AML-193 (cell line): Measurements from ENCODE around the gene CLIC3.

Source experiments
- DNase-seq, 2 experiments: peaks; one replicate each; lab custom pipeline; 2025; lab: John Stamatoyannopoulos, UW

The CLIC3 gene

GRCh38 chr9:137000177-137000930, 4.0 kb upstream of the CLIC3 start:
- DNase-seq, result peak; percentile 91 to 92

DNA sequence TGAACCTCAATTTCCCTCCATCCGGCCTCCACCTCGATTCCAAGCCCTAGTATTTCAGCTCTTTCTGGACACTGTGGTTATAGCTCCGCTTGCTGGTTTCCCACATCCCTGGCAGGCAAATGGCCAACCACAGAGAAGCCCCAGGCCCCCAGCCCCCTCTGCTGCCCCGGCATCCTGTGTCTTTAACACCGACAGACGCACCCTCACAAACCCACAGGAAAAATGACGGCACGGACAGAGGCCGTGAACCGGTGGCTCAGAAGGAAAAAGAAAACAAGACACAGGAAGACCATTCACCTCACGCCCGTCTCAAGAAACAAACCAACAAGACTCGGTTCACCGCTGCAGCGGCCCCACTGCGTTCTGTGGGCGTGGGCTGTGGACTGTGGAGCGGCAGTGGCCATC, 1.5 kb upstream of the CLIC3 start:
- no peak for DNase-seq

- DNase-seq, result no peak
These were observed 1.0 kb upstream of the CLIC3 start for GRCh38 chr9:136997371-136997770.

- DNase-seq, result no peak
These were observed 526 bp downstream of the CLIC3 start for GRCh38 chr9:136995772-136996311.

DNA sequence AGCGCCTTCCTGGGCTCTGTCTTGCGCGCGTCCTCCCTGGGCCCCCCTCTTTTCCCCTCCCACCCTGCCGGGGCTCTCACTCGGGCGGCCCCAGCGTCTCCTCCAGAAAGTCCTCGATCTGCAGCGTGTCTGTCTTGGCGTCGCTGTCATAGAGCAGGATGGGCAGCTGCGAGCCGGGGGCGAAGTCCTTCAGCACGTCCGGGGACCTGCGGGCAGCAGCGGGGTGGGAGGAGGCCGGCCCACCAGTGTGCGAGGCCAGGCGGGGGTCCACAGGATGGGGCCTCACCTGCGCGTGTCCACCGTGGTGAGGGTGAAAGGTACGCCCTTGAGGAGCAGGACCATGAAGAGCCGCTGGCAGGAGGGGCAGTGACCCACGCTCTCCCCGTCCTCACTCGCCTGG, 1.0 kb downstream of the CLIC3 start:
- DNase-seq, result no peak

- no peak for DNase-seq
These were observed 1.5 kb downstream of the CLIC3 start for GRCh38 chr9:136994888-136995230.

DNA sequence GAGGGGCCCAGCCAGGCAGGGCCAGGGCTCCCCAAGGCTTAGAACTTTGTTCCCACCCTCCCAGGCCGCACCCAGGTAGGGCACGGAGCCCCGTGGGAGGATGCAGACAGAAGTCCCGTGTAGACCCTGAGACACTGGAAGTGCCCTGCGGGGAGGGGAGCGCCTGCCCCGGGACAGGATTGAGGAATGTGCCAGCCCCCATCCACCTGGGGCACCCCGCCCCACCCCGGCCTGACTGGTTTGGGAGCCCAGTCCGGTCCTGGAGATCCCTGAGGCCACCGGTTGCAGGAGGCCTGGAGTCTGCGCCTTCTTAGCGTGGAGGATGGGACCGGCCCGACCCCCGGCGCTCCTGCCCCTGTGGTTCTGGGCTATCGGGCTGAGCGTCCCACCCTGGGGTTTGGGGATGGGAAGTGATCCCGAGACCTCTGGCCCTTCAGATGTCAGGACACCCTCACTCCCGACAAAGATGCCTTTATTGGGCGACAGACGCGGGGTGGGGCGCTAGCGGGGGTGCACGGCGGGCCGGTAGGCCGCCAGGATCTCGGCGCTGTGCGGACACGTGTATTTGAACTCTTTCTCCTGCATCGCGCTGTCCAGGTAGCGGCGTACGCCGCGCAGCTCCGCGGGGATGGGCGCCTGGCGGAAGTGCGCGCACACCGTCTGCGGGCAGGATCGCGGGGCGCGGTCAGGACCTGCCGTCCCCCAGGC, 2.0 kb downstream of the CLIC3 start:
- no peak for DNase-seq

DNA sequence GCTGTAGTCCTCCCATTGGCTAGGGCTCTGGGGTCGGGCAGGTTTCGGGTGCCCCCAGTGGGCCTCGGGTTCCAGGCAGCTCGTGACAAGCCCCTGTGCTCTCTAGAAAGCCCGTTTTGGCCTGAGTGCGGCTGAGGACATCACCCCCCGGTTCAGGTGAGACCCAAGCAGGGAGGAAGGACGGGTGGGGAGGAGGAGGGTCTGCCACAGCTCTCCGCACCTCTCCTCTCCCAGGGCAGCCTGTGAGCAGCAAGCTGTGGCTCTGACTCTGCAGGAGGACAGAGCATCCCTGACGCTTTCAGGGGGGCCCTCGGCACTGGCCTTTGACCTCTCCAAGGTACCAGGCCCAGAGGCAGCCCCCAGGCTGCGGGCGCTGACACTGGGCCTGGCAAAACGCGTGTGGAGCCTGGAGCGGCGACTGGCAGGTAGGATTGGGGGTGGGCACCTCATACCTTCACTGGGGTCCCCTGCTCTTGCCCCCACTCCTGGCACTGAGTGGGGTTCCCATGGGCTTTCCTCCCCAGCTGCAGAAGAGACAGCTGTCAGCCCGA, 3.5 kb downstream of the CLIC3 start:
- no peak for DNase-seq

GRCh38 chr9:136991993-136992818, 4.2 kb downstream of the CLIC3 start, which contains the start of gene PAXX:
Gene PAXX, plus strand, starts transcription at chr9:136992422. Its CDS starts 22 bp downstream, at chr9:136992444.
- peak; percentile 57 to 78 for DNase-seq

DNA sequence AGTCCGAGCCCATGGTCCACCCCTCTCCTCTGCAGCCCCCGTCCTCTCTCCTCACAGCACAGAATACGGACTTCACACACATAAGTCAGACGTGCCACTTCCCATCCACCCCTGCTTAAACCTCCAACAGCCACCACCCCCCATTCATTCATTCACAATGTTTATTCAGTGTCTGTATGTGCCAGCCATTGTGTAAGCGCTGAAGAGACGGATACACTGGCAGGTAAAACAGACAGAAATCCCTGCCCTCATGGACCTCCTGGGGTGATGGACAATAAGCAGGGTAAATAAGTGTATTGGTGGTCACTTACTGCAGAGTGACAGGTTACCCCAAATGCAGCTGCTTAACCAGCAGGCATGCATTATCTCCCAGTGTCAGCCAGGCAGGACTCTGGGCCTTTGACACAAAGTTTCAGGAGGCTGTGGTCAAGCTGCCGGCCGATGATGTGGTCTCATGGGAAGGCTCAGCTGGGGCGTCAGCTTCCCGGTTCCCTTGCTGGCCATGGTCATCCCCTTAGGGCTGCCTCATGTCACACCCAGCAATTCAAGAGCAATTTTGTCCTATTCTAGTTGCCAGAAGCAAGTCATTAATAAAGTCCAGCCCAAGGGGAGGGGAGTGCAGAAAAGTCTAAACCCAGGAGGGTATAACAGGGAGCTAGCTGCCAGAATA, 6.0 kb downstream of the CLIC3 start:
- no peak for DNase-seq

DNA sequence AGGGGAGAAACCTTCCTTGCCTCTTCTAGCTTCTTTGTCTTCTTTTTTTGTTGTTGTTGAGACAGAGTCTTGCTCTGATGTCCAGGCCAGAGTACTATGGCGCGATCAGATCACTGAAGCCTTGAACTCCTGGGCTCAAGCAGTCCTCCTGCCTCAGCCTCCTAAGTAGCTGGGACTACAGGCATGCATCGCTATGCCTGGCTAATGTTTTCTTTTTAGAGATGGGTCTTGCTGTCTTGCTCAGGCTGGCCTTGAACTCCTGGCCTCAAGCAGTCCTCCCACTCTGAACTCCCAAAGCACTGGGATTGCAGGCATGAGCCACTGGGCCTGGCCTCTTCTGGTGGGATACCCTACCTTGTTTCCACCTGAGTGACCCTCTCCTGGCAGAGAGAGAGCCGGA, 7.5 kb downstream of the CLIC3 start:
- no peak for DNase-seq

DNA sequence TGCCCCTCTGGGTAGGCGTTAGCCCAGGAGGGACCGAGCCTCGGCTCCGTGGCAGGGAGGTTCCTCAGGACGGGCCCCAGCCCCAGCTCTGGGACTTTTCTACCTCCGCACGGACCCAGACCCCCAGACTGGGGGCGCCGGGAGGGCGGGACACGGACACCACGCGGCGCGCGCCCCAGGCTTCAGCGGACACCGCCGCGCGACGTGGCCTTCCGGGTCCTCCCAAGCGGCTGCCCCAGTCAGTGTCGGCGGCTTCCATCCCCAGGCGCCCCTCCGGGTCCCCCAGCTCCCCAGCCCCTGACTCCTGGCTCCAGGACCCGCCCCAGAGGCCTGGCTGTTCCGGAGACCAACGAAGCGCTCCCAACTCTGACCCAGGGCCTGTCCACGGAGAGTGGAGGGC, 10.5 kb downstream of the CLIC3 start:
- no peak for DNase-seq

GRCh38 chr9:136985027-136985602, 11.3 kb downstream of the CLIC3 start:
- no peak for DNase-seq

DNA sequence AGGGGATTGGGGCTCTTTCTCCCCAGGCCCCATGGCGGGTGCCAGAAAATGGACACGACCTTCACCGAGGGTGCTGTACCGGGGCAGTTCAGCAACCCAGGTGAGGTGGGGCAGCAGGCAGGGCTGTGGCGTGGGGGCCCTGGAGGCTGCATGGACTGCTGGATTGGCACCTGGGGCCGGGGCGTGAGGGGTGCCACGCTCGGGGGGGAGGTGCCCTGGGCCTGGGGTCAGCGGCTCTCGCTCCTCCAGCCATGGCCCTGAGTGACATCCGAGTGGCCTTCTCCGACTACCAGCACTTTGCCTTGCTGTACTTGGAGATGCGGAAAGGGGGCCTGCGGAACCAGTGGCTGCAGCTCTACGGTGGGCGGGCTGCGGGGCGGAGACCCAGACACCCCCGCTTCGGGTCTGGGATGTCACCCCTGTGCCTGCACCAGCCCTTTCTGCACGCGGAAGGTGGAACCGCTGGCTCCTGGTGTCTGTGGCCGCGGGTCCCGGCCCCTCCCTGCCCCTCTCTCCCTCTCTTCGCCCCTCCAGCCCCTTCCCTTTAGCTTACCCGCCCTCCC, 11.8 kb downstream of the CLIC3 start:
- no peak for DNase-seq

DNA sequence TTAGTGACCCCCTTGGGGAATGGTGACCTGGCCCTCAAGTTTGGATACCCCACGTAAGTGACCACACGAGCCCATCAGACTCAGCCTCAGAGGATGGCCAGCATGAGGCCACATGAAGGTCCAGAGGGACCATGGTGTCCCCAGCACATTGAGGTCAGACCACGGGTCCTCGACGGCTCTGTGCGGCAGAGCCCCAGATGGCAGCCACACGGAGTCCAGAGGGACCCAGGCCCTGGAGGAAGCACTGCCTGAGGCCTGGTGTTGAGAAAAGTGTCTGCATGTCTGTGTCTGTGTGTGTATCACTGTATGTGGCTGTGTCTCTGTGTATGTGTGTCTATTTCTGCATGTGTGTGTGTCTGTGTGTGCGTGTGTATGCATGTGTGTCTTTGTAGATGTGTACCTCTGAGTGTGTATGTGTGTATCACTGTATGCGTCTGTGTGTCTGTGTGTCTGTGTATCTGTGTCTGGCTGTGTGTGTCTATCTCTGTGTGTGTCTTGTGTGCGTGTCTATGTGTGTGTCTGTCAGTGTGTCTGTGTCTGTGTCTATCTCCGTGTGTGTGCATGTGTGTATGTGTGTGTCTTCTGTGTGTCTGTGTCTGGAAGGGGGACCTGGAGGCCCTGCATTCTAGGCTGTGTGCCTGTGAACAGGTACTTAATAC, 12.6 kb downstream of the CLIC3 start:
- DNase-seq, result no peak

- DNase-seq, result no peak
These were observed 13.2 kb downstream of the CLIC3 start for GRCh38 chr9:136983167-136983566.

- no peak for DNase-seq
These were observed 13.9 kb downstream of the CLIC3 start, which contains the start of gene LCNL1 for GRCh38 chr9:136982232-136983051. Gene LCNL1, plus strand, starts transcription at chr9:136982993. Its CDS starts 594 bp downstream, at chr9:136983587.

DNA sequence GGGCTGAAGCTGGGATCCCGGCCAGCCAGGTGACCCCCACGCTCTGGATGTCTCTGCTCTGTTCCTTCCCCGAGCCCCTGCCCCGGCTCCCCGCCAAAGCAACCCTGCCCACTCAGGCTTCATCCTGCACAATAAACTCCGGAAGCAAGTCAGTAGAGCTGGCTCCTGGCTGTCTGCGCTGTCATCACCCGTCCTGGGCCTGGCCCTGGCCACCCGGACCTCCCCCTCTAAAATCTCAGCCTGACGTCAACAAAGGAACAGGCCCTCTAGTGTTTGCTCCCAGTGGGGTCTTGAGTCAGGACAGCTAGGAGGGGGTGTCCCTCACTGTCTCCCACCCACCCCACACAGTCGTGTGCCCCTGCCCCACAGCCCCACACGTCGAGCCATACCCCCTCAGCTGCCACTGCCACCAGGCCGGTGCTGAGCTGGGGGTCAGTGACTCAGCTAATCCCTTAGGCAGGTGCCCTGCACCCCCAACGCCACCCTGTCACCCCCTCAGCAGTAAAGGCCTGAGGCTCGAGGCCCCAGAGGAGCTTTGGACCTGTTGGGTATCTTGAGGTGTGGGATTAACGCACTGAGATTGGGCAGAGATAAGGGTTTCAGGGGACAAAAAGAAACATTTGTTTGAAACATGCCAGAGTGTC, 14.7 kb downstream of the CLIC3 start:
- no peak for DNase-seq
